GM12878 (cell line): ENCODE measurements around the gene RASL10A. TPM values are rescaled to one million over a fixed set of nuclear protein-coding genes. Genes with fewer than 3 reads are reported as not detected.

Experiments used
- ATAC-seq: fragments of 200-7000 bp; cut with Tn5 transposase; 3 replicates; pipeline ENCODE4 v1.9.1; 2020; ENCODE audit warnings: mild to moderate bottlenecking, moderate library complexity
- BruUV-seq: library from RNA; stranded (reverse); fragments of 400-500 nt; replicated peaks from 2 replicates; lab custom pipeline; 2021; lab: Mats Ljungman, UMichigan
- CTCF ChIA-PET: fragments of 300-600 bp; sonication (Branson Sonifier 250); formaldehyde crosslinking; extraction: SDS; loops from one replicate; lab custom pipeline; 2021; ENCODE audit warnings: inconsistent platforms; lab: Yijun Ruan, JAX
- POLR2A ChIA-PET: fragments of 350-600 bp; formaldehyde crosslinking; extraction: SDS; loops from one replicate; lab custom pipeline; 2021; ENCODE audit warnings: inconsistent platforms; lab: Charles Lee
- RAD21 ChIA-PET: fragments of 300-600 bp; sonication (Branson Sonifier 250); formaldehyde crosslinking; loops from one replicate; lab custom pipeline; 2023; ENCODE audit warnings: antibody characterized with exemption; ENCODE audit not compliant: unreplicated experiment; lab: Charles Lee
- SMC1A ChIA-PET: fragments of 300-600 bp; sonication (Branson Sonifier 250); formaldehyde crosslinking; loops from one replicate; lab custom pipeline; 2023; ENCODE audit not compliant: unreplicated experiment, uncharacterized antibody; lab: Charles Lee
- DNase-seq: peaks from one replicate; pipeline ENCODE4 v3.0.0-alpha.2; 2011; ENCODE audit warnings: low read depth, low spot score
- FAIRE-seq: peaks from 3 replicates; lab custom pipeline; 2011; peaks lifted over from hg19 to GRCh38; lab: Jason Lieb, UNC
- H2AFZ ChIP-seq: 2 replicates; pipeline ENCODE4 v1.6.0; 2011; ENCODE audit warnings: low read depth, low read length, control low read depth; ENCODE audit not compliant: control insufficient read depth
- H3K27ac ChIP-seq: 2 replicates; pipeline ENCODE4 v1.5.1; 2011; ENCODE audit warnings: control low read depth; ENCODE audit not compliant: control insufficient read depth, insufficient read depth
- H3K27me3 ChIP-seq, 2 experiments: replicated peaks in 1 of 2; 2 replicates each; pipeline versions ENCODE4 v1.6.0 to v1.6.1; 2011; ENCODE audit warnings: low read length in 1 of 2; ENCODE audit not compliant: control insufficient read depth in 2 of 2, insufficient read depth in 2 of 2
- H3K36me3 ChIP-seq, 2 experiments: 2 replicates each; pipeline ENCODE4 v1.5.1; 2011; ENCODE audit warnings: low read length in 1 of 2; ENCODE audit not compliant: control insufficient read depth in 2 of 2, insufficient read depth in 2 of 2
- H3K4me1 ChIP-seq: 2 replicates; pipeline ENCODE4 v1.6.1; 2011; ENCODE audit warnings: mild to moderate bottlenecking, low read length, moderate library complexity, mixed read lengths; ENCODE audit not compliant: control insufficient read depth, insufficient read depth
- H3K4me2 ChIP-seq: 2 replicates; pipeline ENCODE4 v1.6.0; 2011; ENCODE audit warnings: control low read depth; ENCODE audit not compliant: control insufficient read depth, insufficient read depth
- H3K4me3 ChIP-seq: fragments of 200-600 bp; sonication (generic); 2 replicates; pipeline ENCODE4 v1.5.1; 2016
- H3K79me2 ChIP-seq: 2 replicates; pipeline ENCODE4 v1.6.0; 2011; ENCODE audit warnings: low read length; ENCODE audit not compliant: control insufficient read depth, insufficient read depth
- H3K9ac ChIP-seq: 2 replicates; pipeline ENCODE4 v1.8.0; 2011; ENCODE audit warnings: low read length, control low read depth, mixed read lengths; ENCODE audit not compliant: control insufficient read depth, insufficient read depth
- H3K9me3 ChIP-seq: replicated peaks from 3 replicates; pipeline ENCODE4 v1.5.1; 2011; ENCODE audit warnings: mild to moderate bottlenecking, low read length; ENCODE audit not compliant: control insufficient read depth, insufficient read depth
- H4K20me1 ChIP-seq: 2 replicates; pipeline ENCODE4 v1.6.0; 2011; ENCODE audit not compliant: control insufficient read depth, insufficient read depth
- CBX5 ChIP-seq: sonication (generic); IDR thresholded peaks from 2 replicates; pipeline ENCODE4 v1.6.1; 2016; ENCODE audit warnings: low read depth, moderate library complexity, mild to moderate bottlenecking, inconsistent platforms
- CEBPB ChIP-seq, 2 experiments: fragments of 150-350 bp in 1 of 2; IDR thresholded peaks; 2 replicates each; pipeline ENCODE4 v1.6.1; 2012 to 2014; ENCODE audit warnings: low read depth in 2 of 2, low read length in 2 of 2, borderline replicate concordance in 1 of 2, inconsistent platforms in 1 of 2
- E4F1 ChIP-seq: fragments of 450-650 bp; IDR thresholded peaks from 2 replicates; pipeline ENCODE4 v1.6.1; 2018; ENCODE audit warnings: borderline replicate concordance, mild to moderate bottlenecking; ENCODE audit not compliant: partially characterized antibody
- HDGF ChIP-seq: fragments of 450-650 bp; IDR thresholded peaks from 2 replicates; pipeline ENCODE4 v1.6.1; 2016; ENCODE audit warnings: antibody characterized with exemption
- HSF1 ChIP-seq: fragments of 150-350 bp; IDR thresholded peaks from 2 replicates; pipeline ENCODE4 v1.6.1; 2014; ENCODE audit warnings: mild to moderate bottlenecking, low read depth, low read length
- IKZF2 ChIP-seq, 2 experiments: fragments of 450-650 bp; IDR thresholded peaks; 2 replicates each; pipeline ENCODE4 v1.6.1; 2017; ENCODE audit warnings: mild to moderate bottlenecking in 2 of 2, moderate library complexity in 2 of 2
- IRF5 ChIP-seq: fragments of 450-650 bp; IDR thresholded peaks from 2 replicates; pipeline ENCODE4 v1.6.1; 2017; ENCODE audit warnings: borderline replicate concordance
- MEF2A ChIP-seq: IDR thresholded peaks from 2 replicates; pipeline ENCODE4 v1.6.1; 2011; ENCODE audit warnings: low read depth, mild to moderate bottlenecking, low read length, moderate library complexity; ENCODE audit not compliant: insufficient read depth
- RFX5 ChIP-seq: IDR thresholded peaks from 2 replicates; pipeline ENCODE4 v1.6.1; 2011; ENCODE audit warnings: low read depth, low read length, improper control_type of control experiment
- SIN3A ChIP-seq: IDR thresholded peaks from 2 replicates; pipeline ENCODE4 v1.6.1; 2012; ENCODE audit warnings: low read depth, low read length, improper control_type of control experiment
- SMAD1 ChIP-seq: fragments of 450-650 bp; IDR thresholded peaks from 2 replicates; pipeline ENCODE4 v1.6.1; 2018; ENCODE audit warnings: mild to moderate bottlenecking, low read depth; ENCODE audit not compliant: partially characterized antibody
- SMC3 ChIP-seq: IDR thresholded peaks from 2 replicates; pipeline ENCODE4 v1.6.1; 2011; ENCODE audit warnings: low read length, improper control_type of control experiment, borderline replicate concordance
- SREBF1 ChIP-seq: IDR thresholded peaks from 2 replicates; pipeline ENCODE4 v1.6.1; 2012; ENCODE audit warnings: mild to moderate bottlenecking, low read length
- STAT3 ChIP-seq: IDR thresholded peaks from 2 replicates; pipeline ENCODE4 v1.6.1; 2011; ENCODE audit warnings: low read depth, low read length, improper control_type of control experiment
- WRNIP1 ChIP-seq: IDR thresholded peaks from 2 replicates; pipeline ENCODE4 v1.6.1; 2011; ENCODE audit warnings: low read depth, low read length, improper control_type of control experiment, borderline replicate concordance
- ZBTB40 ChIP-seq: fragments of 450-650 bp; IDR thresholded peaks from 2 replicates; pipeline ENCODE4 v1.6.1; 2016; ENCODE audit warnings: mild to moderate bottlenecking, moderate library complexity, borderline replicate concordance
- WGBS: methylation state at CpG from one replicate; pipeline ENCODE4 v1.1.6; 2016; ENCODE audit warnings: low lambda C conversion rate; ENCODE audit not compliant: insufficient replicate concordance, insufficient coverage; ENCODE audit errors: missing lambda C conversion rate; 5-methylcytosine and 5-hydroxymethylcytosine counted together
- in situ Hi-C: fragments of 300-500 bp; cut with MboI; formaldehyde crosslinking; loops from 9 replicates; pipeline ENCODE4 v1.14.3; 2018; ENCODE audit warnings: mixed read lengths
- intact Hi-C: fragments of 100-400 bp; cut with micrococcal nuclease; formaldehyde crosslinking; loops from one replicate; pipeline ENCODE4 v1.14.2; 2022; ENCODE audit not compliant: unreplicated experiment
- polyA plus RNA-seq, 11 experiments: library from polyadenylated mRNA; depleted of rRNA in 4 of 11; unstranded in 6 of 11; stranded (reverse) in 5 of 11; fragments of >200 nt; fragmentation: Nextera tagmentation in 4 of 11; fragmentation: Illumina TruSeq in 1 of 11; extraction: Ambion mirVana in 4 of 11; extraction: Trizol in 1 of 11; gene quantifications; 1 replicate in 1 of 11; 2 replicates in 10 of 11; pipeline versions ENCODE4 v1.2.1 to v1.2.3, GENCODE V29; 2011 to 2016; ENCODE audit warnings: inconsistent platforms in 2 of 11, missing spikeins in 2 of 11, low read depth in 1 of 11
- total RNA-seq, 4 experiments: library from RNA; depleted of rRNA in 3 of 4; stranded (reverse); fragments of >200 nt in 3 of 4; fragmentation: Illumina TruSeq in 1 of 4; extraction: Trizol in 1 of 4; gene quantifications; 2 replicates each; pipeline versions ENCODE4 v1.2.1 to v1.2.3, GENCODE V29; 2013 to 2021

Gene RASL10A
- total and polyA plus RNA-seq, 10 of the 15 experiments (the other 5 are each of a cell fraction or from before 2014, with no cell fraction given), result 0.12 to 0.46 (median 0.21) TPM; not detected in 6

GRCh38 chr22:29265929-29266328, 49.6 kb downstream of the RASL10A start:
- Histone ChIP-seq H3K9ac (no peak overlapping the region), H3K79me2 (peaks cover 54% of the 10 kb centered on the region), H3K27ac (no peak overlapping the region), H3K4me2 (peak overlapping the region; percentile 88; the same call in 1 of the 2 replicates), H3K4me1 (no peaks in the 10 kb centered on the region), H3K36me3 (peaks cover 9 to 12% of the 10 kb centered on the region in 2 experiments; a peak in 3 of 4 replicates), H4K20me1 (peaks cover 7% of the 10 kb centered on the region), H2AFZ (no peak overlapping the region), H3K27me3 (no peaks in the 10 kb centered on the region), H3K9me3 (no peaks in the 10 kb centered on the region), H3K4me3 (no peak overlapping the region)
- ChIA-PET SMC1A (interaction anchor here (0.9 to 1.0 kb wide), 3 partner anchors 11 to 54 kb away, joined by 4 read pairs; no protein-coding TSS in a partner anchor), RAD21 (no interaction called here), CTCF (no interaction called here), POLR2A (no interaction called here)
- FAIRE-seq (no peak), DNase-seq (no peak), ATAC-seq (no peak)
- 85% methylated on average over 4 of the region's 4 CpGs for WGBS
- no TSS peak for BruUV-seq
- intact Hi-C loops, result no loop called here
- in situ Hi-C loops, result no loop called here
- TF ChIP-seq MEF2A (no peak), CBX5 (no peak), SREBF1 (no peak), HSF1 (no peak), RFX5 (no peak), WRNIP1 (no peak), IKZF2 (IDR thresholded peaks at IDR 0.05) (no peak), SIN3A (no peak), E4F1 (no peak), HDGF (no peak), SMC3 (no peak), CEBPB (IDR thresholded peaks at IDR 0.05; ENCODE audit: borderline replicate concordance in 1 of 2, low read depth in 2 of 2, low read length in 2 of 2) (no peak), STAT3 (no peak), IRF5 (no peak), ZBTB40 (no peak), SMAD1 (no peak)
